SK-N-SH treated with all-trans-retinoic acid at 6 μM for 48 hours (cell line): ENCODE measurements around the gene SH3BP1.

Source experiments
- ATAC-seq: fragments of 200-7000 bp; cut with Tn5 transposase; 3 replicates; pipeline ENCODE4 v1.9.1; 2020; ENCODE audit warnings: mild to moderate bottlenecking, moderate library complexity
- ARNTL ChIP-seq: fragments of 450-650 bp; formaldehyde crosslinking; IDR thresholded peaks from 2 replicates; pipeline ENCODE4 v1.5.0; 2020; ENCODE audit warnings: low read depth, mild to moderate bottlenecking, moderate library complexity, borderline replicate concordance
- BACH2 ChIP-seq: fragments of 250-450 bp; sonication (Bioruptor Pico); IDR thresholded peaks from 2 replicates; pipeline ENCODE4 v1.9.0; 2021; ENCODE audit warnings: mild to moderate bottlenecking, borderline replicate concordance
- CSDC2 ChIP-seq: fragments of 250-450 bp; sonication (Bioruptor Pico); IDR thresholded peaks from 2 replicates; pipeline ENCODE4 v1.5.0; 2020; ENCODE audit warnings: mild to moderate bottlenecking, moderate library complexity
- ESRRG ChIP-seq: fragments of 250-450 bp; sonication (Bioruptor Pico); IDR thresholded peaks from 2 replicates; pipeline ENCODE4 v1.6.1; 2021; ENCODE audit warnings: mild to moderate bottlenecking
- GLIS3 ChIP-seq: fragments of 250-450 bp; sonication (Bioruptor Pico); IDR thresholded peaks from 2 replicates; pipeline ENCODE4 v1.5.0; 2020; ENCODE audit warnings: mild to moderate bottlenecking, moderate library complexity
- ISL1 ChIP-seq: fragments of 250-450 bp; sonication (Bioruptor Pico); IDR thresholded peaks from 2 replicates; pipeline ENCODE4 v2.1.2; 2022; ENCODE audit warnings: mild to moderate bottlenecking, moderate library complexity
- PPARA ChIP-seq: fragments of 250-450 bp; sonication (Bioruptor Pico); IDR thresholded peaks from 2 replicates; pipeline ENCODE4 v1.5.0; 2020; ENCODE audit warnings: mild to moderate bottlenecking, borderline replicate concordance
- RARB ChIP-seq: fragments of 250-450 bp; sonication (Bioruptor Pico); IDR thresholded peaks from 2 replicates; pipeline ENCODE4 v1.8.0; 2021; ENCODE audit warnings: mild to moderate bottlenecking, moderate library complexity
- SNAI2 ChIP-seq: fragments of 250-450 bp; sonication (Bioruptor Pico); IDR thresholded peaks from 2 replicates; pipeline ENCODE4 v1.5.0; 2020; ENCODE audit warnings: mild to moderate bottlenecking, moderate library complexity
- TCF4 ChIP-seq: fragments of 250-450 bp; sonication (Bioruptor Pico); IDR thresholded peaks from 2 replicates; pipeline ENCODE4 v1.8.0; 2021; ENCODE audit warnings: mild to moderate bottlenecking, moderate library complexity, borderline replicate concordance
- ZFP3 ChIP-seq: fragments of 250-450 bp; sonication (Bioruptor Pico); IDR thresholded peaks from 2 replicates; pipeline ENCODE4 v1.5.0; 2020; ENCODE audit warnings: mild to moderate bottlenecking, moderate library complexity
- ZFP30 ChIP-seq: fragments of 450-650 bp; formaldehyde crosslinking; IDR thresholded peaks from 2 replicates; pipeline ENCODE4 v1.5.0; 2022; ENCODE audit warnings: mild to moderate bottlenecking, moderate library complexity
- ZNF565 ChIP-seq: fragments of 450-650 bp; formaldehyde crosslinking; conservative IDR thresholded peaks from 2 replicates; pipeline ENCODE4 v1.5.0; 2020; ENCODE audit warnings: low read depth, mild to moderate bottlenecking, moderate library complexity
- ZNF70 ChIP-seq: fragments of 450-650 bp; formaldehyde crosslinking; IDR thresholded peaks from 2 replicates; pipeline ENCODE4 v1.5.0; 2020; ENCODE audit warnings: mild to moderate bottlenecking, moderate library complexity
- ZNF8 ChIP-seq: fragments of 450-650 bp; formaldehyde crosslinking; IDR thresholded peaks from 2 replicates; pipeline ENCODE4 v1.5.0; 2020; ENCODE audit warnings: mild to moderate bottlenecking, moderate library complexity
- TF ChIP-seq, protein P1 (sequence below): fragments of 250-450 bp; sonication (Bioruptor Pico); IDR thresholded peaks from 2 replicates; pipeline ENCODE4 v1.5.1; 2020; ENCODE audit warnings: low read depth, mild to moderate bottlenecking, moderate library complexity
- TF ChIP-seq, protein P2 (sequence below): fragments of 250-450 bp; sonication (Bioruptor Pico); IDR thresholded peaks from 2 replicates; pipeline ENCODE4 v1.5.0; 2020; ENCODE audit warnings: mild to moderate bottlenecking, moderate library complexity
- TF ChIP-seq, protein P3 (sequence below): fragments of 250-450 bp; sonication (Bioruptor Pico); IDR thresholded peaks from 2 replicates; pipeline ENCODE4 v1.8.0; 2020; ENCODE audit warnings: mild to moderate bottlenecking, moderate library complexity, borderline replicate concordance
- TF ChIP-seq, protein P4 (sequence below): fragments of 250-450 bp; sonication (Bioruptor Pico); IDR thresholded peaks from 2 replicates; pipeline ENCODE4 v1.8.0; 2021; ENCODE audit warnings: low read depth, mild to moderate bottlenecking, moderate library complexity, borderline replicate concordance

Gene SH3BP1

DNA sequence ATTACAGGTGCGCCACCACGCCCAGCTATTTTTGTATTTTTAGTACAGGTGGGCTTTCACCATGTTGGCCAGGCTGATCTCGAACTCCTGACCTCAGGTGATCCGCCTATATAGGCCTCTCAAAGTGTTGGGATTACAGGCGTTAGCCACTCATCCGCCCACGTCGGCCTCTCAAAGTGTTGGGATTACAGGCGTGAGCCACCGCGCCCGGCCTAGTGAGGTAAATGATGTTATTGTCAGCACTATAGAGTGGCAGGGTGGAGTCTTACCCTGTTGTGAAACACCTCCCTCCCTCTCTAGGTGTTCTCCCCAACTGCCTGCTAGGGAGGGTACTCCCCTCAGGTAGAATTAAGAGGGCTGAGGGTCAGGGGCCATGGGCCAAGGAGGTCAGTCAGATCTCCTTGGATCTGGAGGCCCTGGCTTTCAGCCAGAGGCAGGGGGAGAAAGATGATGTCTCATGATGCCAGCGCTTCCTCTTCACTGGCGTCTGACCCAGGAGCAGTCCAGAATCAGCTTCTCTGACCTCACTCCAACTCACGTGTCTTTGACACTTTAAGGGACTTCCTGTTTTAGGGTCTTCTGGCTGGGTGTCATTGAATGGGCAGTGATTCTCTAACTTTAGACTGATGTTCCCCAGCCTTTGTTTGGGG is 28.9 kb upstream of the SH3BP1 start:
- TF ChIP-seq ARNTL (no peak), TCF4 (CRISPR knock-in tag) (no peak), ZFP3 (CRISPR knock-in tag) (no peak)
- TF ChIP-seq, protein P1, sequence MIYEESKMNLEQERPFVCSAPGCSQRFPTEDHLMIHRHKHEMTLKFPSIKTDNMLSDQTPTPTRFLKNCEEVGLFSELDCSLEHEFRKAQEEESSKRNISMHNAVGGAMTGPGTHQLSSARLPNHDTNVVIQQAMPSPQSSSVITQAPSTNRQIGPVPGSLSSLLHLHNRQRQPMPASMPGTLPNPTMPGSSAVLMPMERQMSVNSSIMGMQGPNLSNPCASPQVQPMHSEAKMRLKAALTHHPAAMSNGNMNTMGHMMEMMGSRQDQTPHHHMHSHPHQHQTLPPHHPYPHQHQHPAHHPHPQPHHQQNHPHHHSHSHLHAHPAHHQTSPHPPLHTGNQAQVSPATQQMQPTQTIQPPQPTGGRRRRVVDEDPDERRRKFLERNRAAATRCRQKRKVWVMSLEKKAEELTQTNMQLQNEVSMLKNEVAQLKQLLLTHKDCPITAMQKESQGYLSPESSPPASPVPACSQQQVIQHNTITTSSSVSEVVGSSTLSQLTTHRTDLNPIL (CRISPR knock-in tag) = no peak
- no peak for ATAC-seq

DNA sequence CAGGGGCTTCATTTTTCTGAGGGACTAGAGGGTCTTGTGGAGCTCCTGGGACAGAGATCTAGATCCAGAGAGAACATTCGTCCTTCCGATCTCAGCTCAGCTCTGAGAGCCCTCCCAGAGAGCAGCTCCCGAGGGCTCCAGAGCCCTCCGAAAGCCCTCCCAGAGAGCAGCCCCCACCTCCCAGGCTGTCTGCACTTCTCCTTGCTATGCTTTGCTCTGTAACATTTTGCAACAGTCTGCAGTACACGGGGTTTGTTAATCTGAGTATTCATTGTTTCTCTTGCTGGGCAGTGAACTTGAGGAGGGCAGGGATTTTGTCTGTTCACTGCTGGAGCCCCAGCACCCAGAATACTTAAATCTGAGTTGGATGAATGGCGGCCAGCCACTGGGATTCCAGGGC is 28.3 kb upstream of the SH3BP1 start:
- no peak for TF ChIP-seq ZNF565 (CRISPR knock-in tag)
- TF ChIP-seq CSDC2 (CRISPR knock-in tag) = no peak
- TF ChIP-seq ZNF70 = no peak
- TF ChIP-seq RARB (CRISPR knock-in tag) = no peak
- TF ChIP-seq, protein P1 (CRISPR knock-in tag) = no peak
- TF ChIP-seq, protein P2, sequence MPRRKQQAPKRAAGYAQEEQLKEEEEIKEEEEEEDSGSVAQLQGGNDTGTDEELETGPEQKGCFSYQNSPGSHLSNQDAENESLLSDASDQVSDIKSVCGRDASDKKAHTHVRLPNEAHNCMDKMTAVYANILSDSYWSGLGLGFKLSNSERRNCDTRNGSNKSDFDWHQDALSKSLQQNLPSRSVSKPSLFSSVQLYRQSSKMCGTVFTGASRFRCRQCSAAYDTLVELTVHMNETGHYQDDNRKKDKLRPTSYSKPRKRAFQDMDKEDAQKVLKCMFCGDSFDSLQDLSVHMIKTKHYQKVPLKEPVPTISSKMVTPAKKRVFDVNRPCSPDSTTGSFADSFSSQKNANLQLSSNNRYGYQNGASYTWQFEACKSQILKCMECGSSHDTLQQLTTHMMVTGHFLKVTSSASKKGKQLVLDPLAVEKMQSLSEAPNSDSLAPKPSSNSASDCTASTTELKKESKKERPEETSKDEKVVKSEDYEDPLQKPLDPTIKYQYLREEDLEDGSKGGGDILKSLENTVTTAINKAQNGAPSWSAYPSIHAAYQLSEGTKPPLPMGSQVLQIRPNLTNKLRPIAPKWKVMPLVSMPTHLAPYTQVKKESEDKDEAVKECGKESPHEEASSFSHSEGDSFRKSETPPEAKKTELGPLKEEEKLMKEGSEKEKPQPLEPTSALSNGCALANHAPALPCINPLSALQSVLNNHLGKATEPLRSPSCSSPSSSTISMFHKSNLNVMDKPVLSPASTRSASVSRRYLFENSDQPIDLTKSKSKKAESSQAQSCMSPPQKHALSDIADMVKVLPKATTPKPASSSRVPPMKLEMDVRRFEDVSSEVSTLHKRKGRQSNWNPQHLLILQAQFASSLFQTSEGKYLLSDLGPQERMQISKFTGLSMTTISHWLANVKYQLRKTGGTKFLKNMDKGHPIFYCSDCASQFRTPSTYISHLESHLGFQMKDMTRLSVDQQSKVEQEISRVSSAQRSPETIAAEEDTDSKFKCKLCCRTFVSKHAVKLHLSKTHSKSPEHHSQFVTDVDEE (CRISPR knock-in tag) = no peak
- no peak for TF ChIP-seq GLIS3 (CRISPR knock-in tag)
- TF ChIP-seq BACH2 (CRISPR knock-in tag) = no peak
- TF ChIP-seq ISL1 = no peak
- TF ChIP-seq ARNTL = no peak
- no peak for TF ChIP-seq PPARA (CRISPR knock-in tag)
- TF ChIP-seq TCF4 (CRISPR knock-in tag) = no peak
- TF ChIP-seq, all 23 proteins: peak for 0
- ATAC-seq = no peak

DNA sequence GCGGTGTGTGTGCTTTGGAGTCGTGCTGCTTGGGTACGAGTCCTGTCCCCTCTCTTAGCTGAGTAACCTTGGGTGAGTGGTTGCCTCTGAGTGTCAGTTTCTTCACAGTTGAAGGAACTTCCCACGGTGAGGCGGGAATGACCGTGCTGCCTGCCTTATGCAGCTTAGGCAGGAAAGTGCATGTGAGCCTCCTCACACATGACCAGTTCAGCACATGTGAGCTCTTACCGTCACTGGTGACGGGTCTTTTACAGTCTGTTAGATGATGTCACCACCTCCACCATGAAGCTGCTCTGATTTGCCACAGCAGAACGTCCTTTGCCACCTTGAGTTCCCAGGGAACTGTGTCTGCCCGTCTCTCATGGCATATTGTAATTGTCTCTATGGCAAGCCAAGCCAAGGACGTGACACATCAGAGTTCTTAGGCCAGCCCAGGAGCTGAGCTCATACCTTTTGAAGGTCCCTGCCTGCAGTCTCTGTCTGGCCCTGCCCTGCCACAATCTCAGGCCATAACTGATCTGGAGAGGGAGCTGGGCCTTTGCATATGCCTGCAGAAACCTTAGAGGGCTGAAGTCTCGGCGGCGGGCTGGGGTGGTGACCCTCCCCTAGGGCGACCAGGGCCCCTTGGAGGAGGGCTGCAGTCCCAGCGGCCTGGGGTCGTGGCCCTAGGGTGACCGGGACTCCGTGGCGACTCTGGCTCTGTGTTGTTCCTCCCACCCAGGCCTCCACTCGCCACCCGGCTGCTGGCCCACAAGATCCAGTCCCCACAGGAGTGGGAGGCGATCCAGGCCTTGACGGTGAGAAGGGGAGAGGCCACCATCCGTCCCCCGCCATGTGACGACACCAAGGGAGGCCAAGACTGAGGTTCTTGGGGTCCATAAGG is 23.0 kb upstream of the SH3BP1 start:
- no peak for ATAC-seq
- TF ChIP-seq ZNF8 (CRISPR knock-in tag) (no peak), TCF4 (CRISPR knock-in tag) (no peak), ZNF70 (no peak), ARNTL (no peak), ISL1 (no peak), ZFP3 (CRISPR knock-in tag) (no peak), ESRRG (CRISPR knock-in tag) (no peak)
- TF ChIP-seq, protein P3, sequence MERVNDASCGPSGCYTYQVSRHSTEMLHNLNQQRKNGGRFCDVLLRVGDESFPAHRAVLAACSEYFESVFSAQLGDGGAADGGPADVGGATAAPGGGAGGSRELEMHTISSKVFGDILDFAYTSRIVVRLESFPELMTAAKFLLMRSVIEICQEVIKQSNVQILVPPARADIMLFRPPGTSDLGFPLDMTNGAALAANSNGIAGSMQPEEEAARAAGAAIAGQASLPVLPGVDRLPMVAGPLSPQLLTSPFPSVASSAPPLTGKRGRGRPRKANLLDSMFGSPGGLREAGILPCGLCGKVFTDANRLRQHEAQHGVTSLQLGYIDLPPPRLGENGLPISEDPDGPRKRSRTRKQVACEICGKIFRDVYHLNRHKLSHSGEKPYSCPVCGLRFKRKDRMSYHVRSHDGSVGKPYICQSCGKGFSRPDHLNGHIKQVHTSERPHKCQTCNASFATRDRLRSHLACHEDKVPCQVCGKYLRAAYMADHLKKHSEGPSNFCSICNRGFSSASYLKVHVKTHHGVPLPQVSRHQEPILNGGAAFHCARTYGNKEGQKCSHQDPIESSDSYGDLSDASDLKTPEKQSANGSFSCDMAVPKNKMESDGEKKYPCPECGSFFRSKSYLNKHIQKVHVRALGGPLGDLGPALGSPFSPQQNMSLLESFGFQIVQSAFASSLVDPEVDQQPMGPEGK (CRISPR knock-in tag) = no peak

DNA sequence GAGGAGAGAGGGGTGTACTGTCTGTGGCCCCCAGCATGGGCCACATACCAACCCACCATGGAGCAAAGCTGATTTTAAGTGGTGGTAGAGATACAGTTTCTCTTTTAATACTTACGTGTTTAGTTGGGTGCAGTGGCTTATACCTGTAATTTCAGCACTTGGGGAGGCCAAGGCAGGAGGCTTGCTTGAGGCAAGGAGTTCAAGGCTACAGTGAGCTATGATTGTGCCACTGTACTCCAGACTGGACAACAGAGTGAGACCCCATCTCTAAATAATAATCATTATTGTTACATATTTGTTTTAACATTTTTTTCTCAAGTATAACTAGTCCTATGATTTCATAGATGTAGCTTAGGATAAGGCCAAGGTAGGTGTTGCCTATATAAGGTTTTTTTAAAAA is 22.0 kb upstream of the SH3BP1 start:
- ATAC-seq = no peak
- TF ChIP-seq, protein P4, sequence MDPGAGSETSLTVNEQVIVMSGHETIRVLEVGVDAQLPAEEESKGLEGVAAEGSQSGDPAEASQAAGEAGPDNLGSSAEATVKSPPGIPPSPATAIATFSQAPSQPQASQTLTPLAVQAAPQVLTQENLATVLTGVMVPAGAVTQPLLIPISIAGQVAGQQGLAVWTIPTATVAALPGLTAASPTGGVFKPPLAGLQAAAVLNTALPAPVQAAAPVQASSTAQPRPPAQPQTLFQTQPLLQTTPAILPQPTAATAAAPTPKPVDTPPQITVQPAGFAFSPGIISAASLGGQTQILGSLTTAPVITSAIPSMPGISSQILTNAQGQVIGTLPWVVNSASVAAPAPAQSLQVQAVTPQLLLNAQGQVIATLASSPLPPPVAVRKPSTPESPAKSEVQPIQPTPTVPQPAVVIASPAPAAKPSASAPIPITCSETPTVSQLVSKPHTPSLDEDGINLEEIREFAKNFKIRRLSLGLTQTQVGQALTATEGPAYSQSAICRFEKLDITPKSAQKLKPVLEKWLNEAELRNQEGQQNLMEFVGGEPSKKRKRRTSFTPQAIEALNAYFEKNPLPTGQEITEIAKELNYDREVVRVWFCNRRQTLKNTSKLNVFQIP (CRISPR knock-in tag) = no peak
- TF ChIP-seq ZFP3 (CRISPR knock-in tag) (no peak), ZFP30 (no peak), CSDC2 (CRISPR knock-in tag) (no peak), SNAI2 (CRISPR knock-in tag) (no peak), ARNTL (no peak), ZNF70 (no peak), ZNF565 (CRISPR knock-in tag) (no peak), ESRRG (CRISPR knock-in tag) (no peak), ZNF8 (CRISPR knock-in tag) (no peak), GLIS3 (CRISPR knock-in tag) (no peak), PPARA (CRISPR knock-in tag) (no peak), BACH2 (CRISPR knock-in tag) (no peak)
- TF ChIP-seq, protein P2 (CRISPR knock-in tag) = no peak
- TF ChIP-seq, protein P1 (CRISPR knock-in tag) = no peak
